GM21390 (cell line): Measurements from ENCODE around the gene SELPLG.
"Not testable (repeated sequence)": the region's sequence is repeated elsewhere in the genome, so short reads cannot be mapped to it uniquely, and the experiment has no call there.

Experiments used
- ATAC-seq: cut with Tn5 transposase; IDR thresholded peaks from one replicate; pipeline ENCODE4 v1.9.1; 2021; ENCODE audit not compliant: unreplicated experiment

SELPLG gene

DNA sequence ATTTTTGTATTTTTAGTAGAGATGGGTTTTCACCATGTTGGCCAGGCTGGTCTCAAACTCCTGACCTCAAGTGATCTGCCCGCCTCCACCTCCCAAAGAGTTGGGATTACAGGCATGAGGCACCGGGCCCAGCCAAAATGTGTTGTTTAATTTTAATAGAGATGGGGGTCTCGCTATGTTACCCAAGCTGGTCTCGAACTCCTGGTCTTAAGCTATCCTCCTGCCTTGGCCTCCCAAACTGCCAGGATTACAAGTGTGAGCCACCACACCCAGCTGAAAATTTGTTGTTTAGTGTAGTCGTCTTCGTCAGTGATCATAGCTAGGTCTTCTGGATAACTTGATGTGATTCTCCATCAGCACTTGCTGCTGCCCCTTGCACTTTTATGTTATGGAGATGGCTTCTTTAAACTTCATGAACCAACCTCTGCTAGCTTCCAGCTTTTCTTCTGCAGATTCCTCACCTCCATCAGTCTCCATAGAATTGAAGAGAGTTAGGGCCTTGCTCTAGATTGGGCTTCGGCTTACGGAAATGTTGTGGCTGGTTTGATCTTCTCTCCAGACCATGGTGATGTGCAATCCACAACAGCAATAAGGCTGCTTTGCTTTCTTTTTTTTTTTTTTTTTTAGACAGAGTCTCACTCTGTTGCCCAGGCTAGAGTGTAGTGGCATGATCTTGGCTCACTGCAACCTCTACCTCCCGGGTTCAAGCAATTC is 58.3 kb downstream of the SELPLG start:
- ATAC-seq, result no peak

DNA sequence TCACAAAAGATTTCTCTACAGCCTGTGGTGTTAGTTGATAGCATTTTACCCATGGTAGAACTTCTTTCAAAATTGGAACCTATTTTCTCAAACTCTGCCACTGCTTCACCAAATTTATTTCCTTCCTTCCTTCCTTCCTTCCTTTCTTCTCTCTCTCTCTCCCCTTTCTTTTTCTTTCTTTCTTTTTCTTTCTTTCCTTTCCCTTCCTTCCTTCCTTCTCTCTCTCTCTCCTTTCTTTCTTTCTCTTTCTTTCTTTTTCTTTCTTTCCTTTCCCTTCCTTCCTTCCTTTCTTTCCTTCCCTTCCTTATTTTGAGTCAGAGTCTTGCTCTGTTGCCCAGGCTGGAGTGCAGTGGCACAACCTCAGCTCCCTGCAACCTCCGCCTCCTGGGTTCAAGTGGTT is 59.4 kb downstream of the SELPLG start:
- ATAC-seq, result not testable (repeated sequence)

DNA sequence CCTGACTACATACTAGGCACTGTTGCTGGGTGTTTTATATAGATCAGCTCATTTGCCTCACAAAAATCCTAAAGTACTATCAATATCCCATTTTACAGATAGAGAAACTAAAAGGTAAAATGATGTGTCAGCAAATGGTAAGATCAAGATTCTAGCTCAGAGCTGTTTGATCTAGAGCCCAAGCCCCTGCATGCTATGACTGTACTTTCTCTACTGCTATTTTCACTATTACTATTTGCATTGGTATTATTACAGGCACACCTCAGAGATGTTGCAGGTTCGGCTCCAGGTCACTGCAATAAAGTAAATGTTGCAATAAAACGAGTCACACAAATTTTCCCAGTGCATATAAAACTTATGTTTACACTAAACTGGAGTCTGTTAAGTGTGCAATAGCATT is 60.4 kb downstream of the SELPLG start:
- ATAC-seq, result peak; percentile 30

DNA sequence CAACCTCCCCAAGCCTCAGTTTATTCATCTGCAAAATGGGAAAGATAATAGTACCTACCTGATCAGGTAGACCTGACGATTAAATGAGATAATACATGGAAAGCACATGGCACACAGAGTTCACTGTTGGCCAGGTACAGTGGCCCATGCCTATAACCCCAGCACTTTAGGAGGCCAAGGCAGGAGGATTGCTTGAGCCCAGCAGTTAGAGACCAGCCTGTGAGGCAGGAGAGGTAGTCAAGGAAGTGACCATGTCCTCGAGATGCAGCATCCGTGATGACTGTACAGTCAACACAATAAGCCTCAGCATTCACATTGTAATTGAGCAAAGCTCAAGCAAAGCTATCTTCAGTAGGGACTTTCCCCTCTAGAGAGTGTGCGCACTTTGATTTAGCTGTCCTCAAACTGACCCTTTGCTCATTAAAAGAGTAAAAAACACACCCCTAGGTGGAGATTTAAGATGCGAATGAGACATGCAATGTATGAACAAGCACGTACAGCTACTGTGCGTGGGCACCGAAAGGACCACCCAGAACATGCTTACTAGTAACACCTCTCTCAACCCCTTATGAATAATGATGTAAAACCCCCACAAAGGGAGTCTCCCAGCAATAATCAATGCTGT is 61.4 kb downstream of the SELPLG start:
- ATAC-seq, result no peak
